ENCODE measurements around the gene ACADSB. TPM values are rescaled to one million over a fixed set of nuclear protein-coding genes. Genes with fewer than 3 reads are reported as not detected.
A peak's percentile ranks its signal among the peaks of the same experiment; 100 is the strongest.

ACADSB gene
- total RNA-seq, 1 donor from 2014 or later = 15.0 TPM

GRCh38 chr10:122990278-122990677 lies 18.5 kb upstream of the ACADSB start:
- Histone ChIP-seq H3K4me3 (no peak overlapping the region), H3F3A (ENCODE audit: low read depth) (peaks cover 13% of the 10 kb centered on the region), H3K9me3 (ENCODE audit: low read depth) (no peaks in the 10 kb centered on the region), H3K36me3 (peaks cover 14% of the 10 kb centered on the region), H3K4me1 (no peaks in the 10 kb centered on the region), H3K27ac (no peak overlapping the region), H3K27me3 (no peaks in the 10 kb centered on the region), H3K9ac (no peak overlapping the region), H4K20me1 (ENCODE audit: low read depth) (no peaks in the 10 kb centered on the region), H3K79me2 (ENCODE audit: low read depth) (no peaks in the 10 kb centered on the region), H3K4me2 (no peak overlapping the region), H2AFZ (replicated peaks) (no peak overlapping the region)
- Mint-ChIP-seq H3K27ac (no peak overlapping the region), H3K9me3 (no peaks in the 10 kb centered on the region), H3K36me3 (peaks cover 3% of the 10 kb centered on the region), H3K27me3 (ENCODE audit: insufficient read depth, low read depth) (no peaks in the 10 kb centered on the region), H3K4me1 (no peaks in the 10 kb centered on the region), H3K4me3 (no peak overlapping the region)
- TF ChIP-seq EZH2phosphoT487 (IDR thresholded peaks at IDR 0.05) (no peak), EZH2 (IDR thresholded peaks at IDR 0.05) (no peak)
- TF ChIP-seq, protein P1, sequence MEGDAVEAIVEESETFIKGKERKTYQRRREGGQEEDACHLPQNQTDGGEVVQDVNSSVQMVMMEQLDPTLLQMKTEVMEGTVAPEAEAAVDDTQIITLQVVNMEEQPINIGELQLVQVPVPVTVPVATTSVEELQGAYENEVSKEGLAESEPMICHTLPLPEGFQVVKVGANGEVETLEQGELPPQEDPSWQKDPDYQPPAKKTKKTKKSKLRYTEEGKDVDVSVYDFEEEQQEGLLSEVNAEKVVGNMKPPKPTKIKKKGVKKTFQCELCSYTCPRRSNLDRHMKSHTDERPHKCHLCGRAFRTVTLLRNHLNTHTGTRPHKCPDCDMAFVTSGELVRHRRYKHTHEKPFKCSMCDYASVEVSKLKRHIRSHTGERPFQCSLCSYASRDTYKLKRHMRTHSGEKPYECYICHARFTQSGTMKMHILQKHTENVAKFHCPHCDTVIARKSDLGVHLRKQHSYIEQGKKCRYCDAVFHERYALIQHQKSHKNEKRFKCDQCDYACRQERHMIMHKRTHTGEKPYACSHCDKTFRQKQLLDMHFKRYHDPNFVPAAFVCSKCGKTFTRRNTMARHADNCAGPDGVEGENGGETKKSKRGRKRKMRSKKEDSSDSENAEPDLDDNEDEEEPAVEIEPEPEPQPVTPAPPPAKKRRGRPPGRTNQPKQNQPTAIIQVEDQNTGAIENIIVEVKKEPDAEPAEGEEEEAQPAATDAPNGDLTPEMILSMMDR (IDR thresholded peaks at IDR 0.05) = no peak
- no peak for DNase-seq (ENCODE audit: low spot score)

DNA sequence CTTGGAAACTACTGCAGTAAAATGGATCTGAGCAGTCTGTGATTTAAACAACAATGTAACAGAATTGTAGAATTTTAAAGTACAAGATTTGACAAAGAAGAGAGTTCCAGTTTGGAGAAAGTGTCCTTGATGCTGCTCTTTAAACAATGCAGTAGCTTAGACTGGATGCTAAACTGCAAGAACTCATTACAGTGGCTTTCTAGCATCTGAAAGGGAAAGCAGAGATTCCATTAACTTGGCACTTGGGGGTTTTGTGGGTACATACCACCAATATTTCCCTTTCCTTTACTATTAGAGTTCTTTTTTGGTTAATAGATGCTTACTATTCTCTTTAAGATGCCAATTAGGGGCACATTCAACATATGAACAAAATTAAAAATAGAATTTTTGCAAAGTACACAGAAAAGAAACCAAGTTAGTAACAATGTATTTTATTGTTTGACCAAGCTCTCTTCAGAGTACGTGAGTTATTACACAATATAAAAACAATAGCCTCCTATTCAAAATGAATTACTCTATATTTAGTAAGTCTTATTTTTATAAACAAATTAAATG lies 16.7 kb upstream of the ACADSB start:
- peaks cover 3% of the 10 kb centered on the region for H3K36me3 Mint-ChIP-seq
- H3K27me3 ChIP-seq = no peaks in the 10 kb centered on the region
- H3K4me2 ChIP-seq = no peak overlapping the region
- no peaks in the 10 kb centered on the region for H3K9me3 Mint-ChIP-seq
- H3K4me1 ChIP-seq = no peaks in the 10 kb centered on the region
- peaks cover 13% of the 10 kb centered on the region for H3F3A ChIP-seq (ENCODE audit: low read depth)
- H3K27ac ChIP-seq = peak overlapping the region; percentile 0
- H3K4me3 ChIP-seq = no peak overlapping the region
- H3K4me1 Mint-ChIP-seq = no peaks in the 10 kb centered on the region
- no peak overlapping the region for H3K27ac Mint-ChIP-seq
- no peaks in the 10 kb centered on the region for H4K20me1 ChIP-seq (ENCODE audit: low read depth)
- H3K9me3 ChIP-seq (ENCODE audit: low read depth) = no peaks in the 10 kb centered on the region
- peaks cover 14% of the 10 kb centered on the region for H3K36me3 ChIP-seq
- no peak for DNase-seq (ENCODE audit: low spot score)
- no peak overlapping the region for H2AFZ ChIP-seq (replicated peaks)
- no peaks in the 10 kb centered on the region for H3K79me2 ChIP-seq (ENCODE audit: low read depth)
- H3K9ac ChIP-seq = no peak overlapping the region
- TF ChIP-seq EZH2phosphoT487 (IDR thresholded peaks at IDR 0.05) = no peak
- TF ChIP-seq, protein P1 (IDR thresholded peaks at IDR 0.05) = no peak
- no peak for TF ChIP-seq EZH2 (IDR thresholded peaks at IDR 0.05)
- no peak overlapping the region for H3K4me3 Mint-ChIP-seq
- no peaks in the 10 kb centered on the region for H3K27me3 Mint-ChIP-seq (ENCODE audit: insufficient read depth, low read depth)

DNA sequence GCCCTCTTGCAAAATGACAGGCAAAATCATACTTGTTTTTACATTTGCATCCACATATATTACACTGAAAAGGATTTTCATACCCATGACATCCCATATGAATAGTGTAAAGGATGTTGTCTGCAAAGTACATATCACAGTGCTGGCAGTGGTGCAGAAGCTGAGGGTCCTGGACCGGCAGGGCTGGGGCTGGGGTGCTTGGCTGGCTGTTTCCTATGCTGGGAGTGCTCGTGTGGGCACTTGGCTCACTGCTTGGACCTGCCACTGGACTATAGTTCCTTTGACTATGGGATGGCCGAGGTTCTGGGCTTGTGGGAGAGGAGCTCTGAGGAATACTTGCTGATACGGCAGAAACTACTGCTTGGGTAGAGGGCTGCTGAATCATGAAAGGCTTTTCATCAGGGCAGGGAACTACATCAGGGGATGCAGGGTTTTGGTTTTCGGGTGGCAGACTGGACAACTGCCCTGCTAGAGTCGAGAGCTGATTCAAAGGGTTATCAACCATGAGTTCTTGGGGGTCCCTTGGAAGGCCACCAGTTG lies 14.9 kb upstream of the ACADSB start:
- no peaks in the 10 kb centered on the region for H3K4me1 ChIP-seq
- peaks cover 13% of the 10 kb centered on the region for H3F3A ChIP-seq (ENCODE audit: low read depth)
- no peaks in the 10 kb centered on the region for H4K20me1 ChIP-seq (ENCODE audit: low read depth)
- no peaks in the 10 kb centered on the region for H3K27me3 ChIP-seq
- no peaks in the 10 kb centered on the region for H3K79me2 ChIP-seq (ENCODE audit: low read depth)
- TF ChIP-seq EZH2 (IDR thresholded peaks at IDR 0.05) = no peak
- TF ChIP-seq EZH2phosphoT487 (IDR thresholded peaks at IDR 0.05) = no peak
- TF ChIP-seq, protein P1 (IDR thresholded peaks at IDR 0.05) = no peak
- Mint-ChIP-seq H3K36me3 (peaks cover 3% of the 10 kb centered on the region), H3K27ac (no peak overlapping the region), H3K4me1 (no peaks in the 10 kb centered on the region), H3K27me3 (ENCODE audit: insufficient read depth, low read depth) (no peaks in the 10 kb centered on the region), H3K9me3 (no peaks in the 10 kb centered on the region), H3K4me3 (no peak overlapping the region)
- H3K9me3 ChIP-seq (ENCODE audit: low read depth) = no peaks in the 10 kb centered on the region
- no peak for DNase-seq (ENCODE audit: low spot score)
- no peak overlapping the region for H3K27ac ChIP-seq
- H3K4me2 ChIP-seq = no peak overlapping the region
- no peak overlapping the region for H2AFZ ChIP-seq (replicated peaks)
- no peak overlapping the region for H3K9ac ChIP-seq
- peaks cover 14% of the 10 kb centered on the region for H3K36me3 ChIP-seq
- H3K4me3 ChIP-seq = no peak overlapping the region

Measured in neural progenitor cell (in vitro differentiated cells).